Heart right ventricle (tissue), 16 donors: ENCODE data around the gene FAM209B. TPM values are rescaled to one million over a fixed set of nuclear protein-coding genes. Genes with fewer than 3 reads are reported as not detected.

Source experiments
- ATAC-seq, 8 donors: fragments of 200-7000 bp; cut with Tn5 transposase; one replicate each; pipeline ENCODE4 v1.9.1; 2020; ENCODE audit warnings: mild to moderate bottlenecking in 8 of 8, moderate library complexity in 8 of 8, moderate number of reproducible peaks in 1 of 8
- DNase-seq, 2 donors: peaks; one replicate each; pipeline ENCODE4 v3.0.0-alpha.2; 2020
- H3K27ac ChIP-seq, 10 donors: fragments of 200-600 bp; sonication (generic) in 2 of 10; one replicate each; pipeline versions ENCODE4 v1.5.0 to v1.8.0; 2020 to 2022; ENCODE audit warnings: mild to moderate bottlenecking in 3 of 10
- H3K27me3 ChIP-seq, 7 donors: fragments of 200-600 bp; one replicate each; pipeline ENCODE4 v1.8.0; 2021 to 2022; ENCODE audit warnings: mild to moderate bottlenecking in 2 of 7
- H3K36me3 ChIP-seq, 9 donors: fragments of 200-600 bp; sonication (generic) in 1 of 9; one replicate each; pipeline versions ENCODE4 v1.5.0 to v1.8.0; 2020 to 2022; ENCODE audit warnings: mild to moderate bottlenecking in 2 of 9
- H3K4me1 ChIP-seq, 9 donors: fragments of 200-600 bp; sonication (generic) in 1 of 9; one replicate each; pipeline versions ENCODE4 v1.5.0 to v1.8.0; 2020 to 2022; ENCODE audit warnings: mild to moderate bottlenecking in 4 of 9
- H3K4me3 ChIP-seq, 10 donors: fragments of 200-600 bp; sonication (generic) in 2 of 10; one replicate each; pipeline versions ENCODE4 v1.5.0 to v1.8.0; 2020 to 2022; ENCODE audit warnings: mild to moderate bottlenecking in 7 of 10, moderate library complexity in 2 of 10
- H3K9me3 ChIP-seq, 11 donors: fragments of 200-600 bp in 10 of 11; sonication (generic) in 2 of 11; one replicate each; pipeline versions ENCODE4 v1.5.0 to v1.8.0; 2013 to 2022; ENCODE audit warnings: mild to moderate bottlenecking in 2 of 11, control low read depth in 1 of 11, moderate library complexity in 1 of 11
- CTCF ChIP-seq, 9 donors: fragments of 200-600 bp; sonication (generic) in 2 of 9; IDR thresholded peaks; one replicate each; pipeline versions ENCODE4 v1.5.0 to v1.8.0; 2021 to 2022; ENCODE audit warnings: antibody characterized with exemption in 9 of 9, mild to moderate bottlenecking in 5 of 9, moderate library complexity in 1 of 9
- WGBS, 2 donors: extraction: QIAGEN DNeasy Blood & Tissue Kit; methylation state at CpG; one replicate each; pipeline ENCODE4 v1.1.7; 2013; ENCODE audit warnings: inconsistent platforms in 1 of 2; 5-methylcytosine and 5-hydroxymethylcytosine counted together
- intact Hi-C, 10 donors: fragments of 100-400 bp; cut with DNase I; formaldehyde crosslinking; loops; one replicate each; pipeline versions ENCODE4 v1.11.1 to v1.14.2; 2022
- polyA plus RNA-seq, 2 donors: library from polyadenylated mRNA; stranded (reverse); fragments of 200-250 nt; gene quantifications; one replicate each; pipeline ENCODE4 v1.2.3, GENCODE V29; 2013
- total RNA-seq, 10 donors: library from RNA; stranded (reverse); fragmentation: NEBNext Ultra II Directional in 3 of 10; extraction: Animal tissue kit (Norgen Biotek cat#: 25700) in 3 of 10; gene quantifications; one replicate each; pipeline versions ENCODE4 v1.2.1 to v1.2.4, GENCODE V29; 2021 to 2023
- donor health status: Arrhythmogenic right ventricular cardiomyopathy.
- donor health status: ischemic (EF 13 %, LVEDD 7.1; RV severe dilation, severe dysfunction).
- donor health status: healthy with polysubstance abuse.
- donor health status: DM: no; HTN: yes; CAD: no.
- donor health status: DM: no; HTN: no; CAD: no.
- donor health status: ischemic (EF 25% LVEDD 6.9; RV normal size, moderate dysfunction).
- donor health status: ischemic (EF 25% LVEDD 5.7; RV mildly dilated, moderate dysfunction).
- donor health status: healthy.
- donor health status: DM: yes; HTN: yes; CAD: no.
- donor health status: Ischemic cardiomyopathy.
- donor health status: ischemic (EF 35%, LVEDD 5.7; RV mildly dilated, moderate dysfunction).
- donor health status: nonischemic (EF 11% LVEDD 7.7; RV severe dilation, severe dysfunction).
- donor health status: DM: yes; HTN: yes; CAD: no.
- donor health status: PGD.
- donor health status: ischemic (EF 29% LVEDD 5.4; RV normal size, mild dysfunction).
- donor health status: nonischemic (EF 23%, LVEDD 6.1; RV moderate dilation, normal function).

FAM209B gene
- total and polyA plus RNA-seq, 12 donors = 0.34 to 1.1 (median 0.62) TPM; not detected in 9

GRCh38 chr20:56503916-56504315 lies 29.1 kb upstream of the FAM209B start:
- Histone ChIP-seq H3K4me3 (no peak overlapping the region), H3K9me3 (no peaks in the 10 kb centered on the region), H3K36me3 (peaks cover 0 to 56% (median 0%) of the 10 kb centered on the region in 9 donors), H3K4me1 (peaks cover 0 to 3% (median 0%) of the 10 kb centered on the region in 9 donors), H3K27me3 (no peaks in the 10 kb centered on the region), H3K27ac (no peak overlapping the region)
- WGBS, 2 donors = 82 to 84% methylated on average over 8 of the region's 8 CpGs
- DNase-seq (no peak), ATAC-seq (no peak)
- intact Hi-C loops = no loop called here
- TF ChIP-seq CTCF (IDR thresholded peaks at IDR 0.05) = no peak

- ATAC-seq = no peak
- WGBS, 2 donors = 83 to 87% methylated on average over 9 of the region's 9 CpGs
- H3K4me1 ChIP-seq = peaks cover 0 to 3% (median 0%) of the 10 kb centered on the region in 9 donors
- H3K9me3 ChIP-seq = no peaks in the 10 kb centered on the region
- peaks cover 0 to 52% (median 0%) of the 10 kb centered on the region in 9 donors for H3K36me3 ChIP-seq
- no peak for DNase-seq
- no peaks in the 10 kb centered on the region for H3K27me3 ChIP-seq
- intact Hi-C loops = no loop called here
- TF ChIP-seq CTCF (IDR thresholded peaks at IDR 0.05) = peak in 7 of 9 donors; percentile 20 to 49 (median 29)
- no peak overlapping the region for H3K27ac ChIP-seq
- no peak overlapping the region for H3K4me3 ChIP-seq
Observed at GRCh38 chr20:56504373-56505005, 28.6 kb upstream of the FAM209B start.

- no peak overlapping the region for H3K4me3 ChIP-seq
Observed at GRCh38 chr20:56506103-56506502, 26.9 kb upstream of the FAM209B start.

GRCh38 chr20:56511926-56512325 lies 21.1 kb upstream of the FAM209B start:
- H3K27ac ChIP-seq = no peak overlapping the region
- peaks cover 0 to 14% (median 7%) of the 10 kb centered on the region in 9 donors for H3K4me1 ChIP-seq
- no peak for TF ChIP-seq CTCF (IDR thresholded peaks at IDR 0.05)
- ATAC-seq (no peak), DNase-seq (no peak)
- no peak overlapping the region for H3K4me3 ChIP-seq
- H3K27me3 ChIP-seq = no peaks in the 10 kb centered on the region
- H3K9me3 ChIP-seq = no peaks in the 10 kb centered on the region
- intact Hi-C loops = no loop called here
- 96 to 99% methylated on average over 10 of the region's 10 CpGs for WGBS, 2 donors
- H3K36me3 ChIP-seq = peaks cover 0 to 66% (median 8%) of the 10 kb centered on the region in 9 donors

More at GRCh38 chr20:56506103-56506502, 26.9 kb upstream of the FAM209B start:
- WGBS, 2 donors = 42 to 61% methylated on average over 3 of the region's 3 CpGs
- intact Hi-C loops = no loop called here
- DNase-seq (no peak), ATAC-seq (no peak)
- TF ChIP-seq CTCF (IDR thresholded peaks at IDR 0.05) = no peak
- Histone ChIP-seq H3K27ac (no peak overlapping the region), H3K36me3 (peaks cover 0 to 41% (median 0%) of the 10 kb centered on the region in 9 donors), H3K9me3 (no peaks in the 10 kb centered on the region), H3K4me1 (no peaks in the 10 kb centered on the region), H3K27me3 (no peaks in the 10 kb centered on the region)
